Measurements from ENCODE around the gene KPNA5.

DNA sequence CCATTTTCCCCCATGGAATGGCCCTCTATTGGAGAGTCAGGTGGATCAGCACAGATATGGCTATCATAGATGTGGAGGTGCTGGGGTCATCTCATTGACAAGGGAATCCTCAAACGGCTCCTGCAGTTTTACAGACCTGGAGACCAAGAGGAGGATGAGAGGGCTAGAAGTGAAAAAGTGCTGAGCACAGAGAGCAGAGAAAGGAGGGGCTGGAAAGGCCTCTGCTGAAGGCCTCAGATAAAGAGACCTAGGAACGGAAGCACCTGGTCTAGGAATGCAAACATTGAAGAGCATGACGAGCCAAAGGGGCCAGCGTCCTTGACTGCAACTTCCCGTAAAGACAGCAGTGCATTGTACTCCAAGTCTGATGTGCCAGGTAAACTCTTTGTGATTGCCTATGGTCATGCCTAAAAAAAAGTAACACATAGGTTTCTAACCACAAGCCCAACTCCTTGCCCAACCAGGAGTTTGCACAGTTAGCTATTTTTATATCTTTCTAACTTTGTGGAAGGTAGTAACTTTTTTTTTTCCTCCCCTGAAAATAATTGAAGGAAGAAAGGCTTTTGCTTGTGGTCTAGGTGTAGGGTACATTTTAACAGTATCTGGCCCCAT lies 49.5 kb upstream of the KPNA5 start:
- TF ChIP-seq, protein P1, sequence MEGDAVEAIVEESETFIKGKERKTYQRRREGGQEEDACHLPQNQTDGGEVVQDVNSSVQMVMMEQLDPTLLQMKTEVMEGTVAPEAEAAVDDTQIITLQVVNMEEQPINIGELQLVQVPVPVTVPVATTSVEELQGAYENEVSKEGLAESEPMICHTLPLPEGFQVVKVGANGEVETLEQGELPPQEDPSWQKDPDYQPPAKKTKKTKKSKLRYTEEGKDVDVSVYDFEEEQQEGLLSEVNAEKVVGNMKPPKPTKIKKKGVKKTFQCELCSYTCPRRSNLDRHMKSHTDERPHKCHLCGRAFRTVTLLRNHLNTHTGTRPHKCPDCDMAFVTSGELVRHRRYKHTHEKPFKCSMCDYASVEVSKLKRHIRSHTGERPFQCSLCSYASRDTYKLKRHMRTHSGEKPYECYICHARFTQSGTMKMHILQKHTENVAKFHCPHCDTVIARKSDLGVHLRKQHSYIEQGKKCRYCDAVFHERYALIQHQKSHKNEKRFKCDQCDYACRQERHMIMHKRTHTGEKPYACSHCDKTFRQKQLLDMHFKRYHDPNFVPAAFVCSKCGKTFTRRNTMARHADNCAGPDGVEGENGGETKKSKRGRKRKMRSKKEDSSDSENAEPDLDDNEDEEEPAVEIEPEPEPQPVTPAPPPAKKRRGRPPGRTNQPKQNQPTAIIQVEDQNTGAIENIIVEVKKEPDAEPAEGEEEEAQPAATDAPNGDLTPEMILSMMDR (IDR thresholded peaks at IDR 0.05) = no peak
- TF ChIP-seq POLR2A (IDR thresholded peaks at IDR 0.05) (no peak), POLR2AphosphoS5 (IDR thresholded peaks at IDR 0.05) (peak; percentile 58)

Data from prostate gland (tissue), 2 donors.